ENCODE data around the gene CLTA.

- TF ChIP-seq POLR2A (IDR thresholded peaks at IDR 0.05; ENCODE audit: low read depth, low read length) (no peak), TAF1 (IDR thresholded peaks at IDR 0.05; ENCODE audit: borderline replicate concordance, low read depth, low read length) (no peak), POLR2AphosphoS5 (IDR thresholded peaks at IDR 0.05; ENCODE audit: low read depth, low read length) (no peak)
These were observed 27.3 kb downstream of the CLTA start for GRCh38 chr9:36218011-36218410.
